ENCODE data around the gene ATG5.

GRCh38 chr6:106160189-106160588, 165.4 kb downstream of the ATG5 start:
- no peak for TF ChIP-seq CTCF (IDR thresholded peaks at IDR 0.05)
- no peak for TF ChIP-seq PBX3 (IDR thresholded peaks at IDR 0.05)
- TF ChIP-seq GABPA (IDR thresholded peaks at IDR 0.05; ENCODE audit: low read depth), result no peak
- no peak for TF ChIP-seq EZH2phosphoT487 (IDR thresholded peaks at IDR 0.05; ENCODE audit: borderline replicate concordance, low read depth)
- no peak for TF ChIP-seq JUND (IDR thresholded peaks at IDR 0.05)
- no peak for TF ChIP-seq MAX (IDR thresholded peaks at IDR 0.05; ENCODE audit: low read depth)
- TF ChIP-seq YY1 (IDR thresholded peaks at IDR 0.05; ENCODE audit: low read depth), result no peak
- no peak for TF ChIP-seq POLR2AphosphoS5 (IDR thresholded peaks at IDR 0.05; ENCODE audit: low read depth, low read length)

Data from SK-N-SH (cell line).